Chondrocyte (in vitro differentiated cells): ENCODE data around the gene TEAD1. TPM values are rescaled to one million over a fixed set of nuclear protein-coding genes. Genes with fewer than 3 reads are reported as not detected.
"Not testable (repeated sequence)": the region's sequence is repeated elsewhere in the genome, so short reads cannot be mapped to it uniquely, and the experiment has no call there.

Experiments used
- DNase-seq: peaks from one replicate; pipeline ENCODE4 v3.0.0; 2021; ENCODE audit warnings: mixed read lengths, low spot score
- H3K27ac Mint-ChIP-seq: one replicate; pipeline ENCODE4 v1.8.0; 2021; ENCODE audit warnings: mild to moderate bottlenecking, moderate library complexity, mixed read lengths; ENCODE audit not compliant: unreplicated experiment
- H3K27me3 Mint-ChIP-seq: 2 replicates; pipeline ENCODE4 v1.8.0; 2021; ENCODE audit warnings: low read depth, mixed read lengths
- H3K36me3 Mint-ChIP-seq: 2 replicates; pipeline ENCODE4 v1.8.0; 2021; ENCODE audit warnings: low read depth, mixed read lengths
- H3K4me1 Mint-ChIP-seq: 2 replicates; pipeline ENCODE4 v1.8.0; 2021; ENCODE audit warnings: low read depth, mild to moderate bottlenecking, mixed read lengths
- H3K4me3 Mint-ChIP-seq: one replicate; pipeline ENCODE4 v1.8.0; 2021; ENCODE audit warnings: mild to moderate bottlenecking, moderate library complexity, mixed read lengths; ENCODE audit not compliant: unreplicated experiment
- H3K9me3 Mint-ChIP-seq: 2 replicates; pipeline ENCODE4 v1.8.0; 2021; ENCODE audit warnings: low read depth, mixed read lengths
- total RNA-seq: library from RNA; stranded (reverse); gene quantifications from 3 replicates; pipeline ENCODE4 v1.2.1, GENCODE V29; 2021
- TF ChIP-seq, protein P1 (sequence below): fragments of 200-600 bp; sonication (generic); IDR thresholded peaks from 2 replicates; pipeline ENCODE4 v1.5.0; 2021; ENCODE audit warnings: antibody characterized with exemption, mild to moderate bottlenecking, moderate library complexity

The TEAD1 gene
- total RNA-seq, 1 donor from 2014 or later, result 137 TPM

DNA sequence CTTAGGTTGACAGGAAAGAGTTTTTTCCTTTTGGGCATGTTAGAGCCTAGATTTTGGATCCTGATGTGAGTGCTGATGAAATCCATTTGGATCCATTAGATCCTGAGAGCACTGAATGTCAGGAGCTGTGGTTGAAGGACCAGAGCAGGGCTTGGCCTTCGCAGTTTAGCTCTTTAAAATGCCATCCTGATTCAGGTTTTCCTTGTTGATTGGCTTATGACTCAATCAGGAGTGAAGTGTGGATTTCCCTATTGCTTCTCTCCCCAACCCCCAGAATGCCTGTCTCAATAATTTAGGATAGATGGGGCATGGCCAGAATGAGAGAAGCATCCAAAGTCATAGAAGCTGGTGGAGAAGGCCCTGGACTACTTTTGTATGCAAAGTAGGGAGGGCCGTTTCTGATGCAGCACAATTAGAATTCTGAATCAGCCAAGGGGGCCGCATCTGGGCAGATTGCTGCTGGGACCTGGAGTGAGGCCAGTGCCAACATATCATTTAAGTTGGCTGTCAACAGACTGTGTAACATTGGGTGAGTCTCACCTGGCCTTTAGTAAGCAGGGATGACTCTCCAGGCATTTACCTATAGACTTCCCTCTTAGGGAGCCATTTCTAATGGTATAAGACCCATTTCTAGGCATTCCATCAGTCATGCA, 80.5 kb downstream of the TEAD1 start:
- peak overlapping the region; percentile 42 for H3K27ac Mint-ChIP-seq
- DNase-seq, result no peak

DNA sequence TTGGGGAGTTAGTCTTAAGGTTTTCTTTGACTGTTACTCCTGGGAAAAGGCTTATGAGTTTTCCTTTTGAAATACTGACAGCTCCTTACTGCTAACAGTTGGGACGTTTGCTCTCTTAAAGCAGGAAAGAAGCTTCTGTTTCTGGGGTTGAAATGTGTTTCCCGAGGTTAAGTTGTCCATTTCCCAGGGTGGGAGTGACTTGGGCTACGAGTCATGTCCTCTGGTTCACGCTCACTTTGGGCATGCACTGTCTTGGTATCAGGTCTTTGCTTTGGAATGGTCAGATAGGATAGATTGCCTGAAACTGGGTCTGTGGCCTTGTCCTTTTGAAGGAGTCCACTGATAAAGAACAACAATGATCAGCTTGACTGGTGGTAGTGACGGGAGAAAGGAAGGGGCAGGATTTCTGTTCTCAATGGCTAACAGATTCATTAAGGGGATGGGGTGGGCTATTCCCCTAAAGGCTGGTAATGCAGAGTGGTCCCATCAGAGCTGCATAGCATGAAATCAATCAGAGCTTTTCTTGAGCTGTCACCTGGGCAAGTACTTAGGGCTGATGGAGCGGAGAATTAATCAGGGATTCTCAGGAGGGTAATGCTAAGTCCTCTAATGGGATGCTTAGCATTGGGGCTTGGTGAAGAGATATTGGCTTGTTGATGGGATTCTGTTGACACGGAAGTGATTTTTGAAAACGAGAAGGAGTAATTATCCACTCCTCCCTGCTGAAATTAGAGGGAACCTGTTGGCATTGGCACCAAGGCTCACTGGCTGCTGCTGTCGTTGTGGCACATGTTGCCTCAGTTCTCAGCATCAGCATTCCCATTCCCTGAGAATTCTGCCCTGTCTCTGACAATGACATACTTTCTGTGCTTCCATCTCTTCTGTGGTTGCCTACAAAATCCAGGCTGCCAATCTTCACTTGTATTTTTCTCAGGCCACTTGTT, 81.6 kb downstream of the TEAD1 start:
- TF ChIP-seq, protein P1, sequence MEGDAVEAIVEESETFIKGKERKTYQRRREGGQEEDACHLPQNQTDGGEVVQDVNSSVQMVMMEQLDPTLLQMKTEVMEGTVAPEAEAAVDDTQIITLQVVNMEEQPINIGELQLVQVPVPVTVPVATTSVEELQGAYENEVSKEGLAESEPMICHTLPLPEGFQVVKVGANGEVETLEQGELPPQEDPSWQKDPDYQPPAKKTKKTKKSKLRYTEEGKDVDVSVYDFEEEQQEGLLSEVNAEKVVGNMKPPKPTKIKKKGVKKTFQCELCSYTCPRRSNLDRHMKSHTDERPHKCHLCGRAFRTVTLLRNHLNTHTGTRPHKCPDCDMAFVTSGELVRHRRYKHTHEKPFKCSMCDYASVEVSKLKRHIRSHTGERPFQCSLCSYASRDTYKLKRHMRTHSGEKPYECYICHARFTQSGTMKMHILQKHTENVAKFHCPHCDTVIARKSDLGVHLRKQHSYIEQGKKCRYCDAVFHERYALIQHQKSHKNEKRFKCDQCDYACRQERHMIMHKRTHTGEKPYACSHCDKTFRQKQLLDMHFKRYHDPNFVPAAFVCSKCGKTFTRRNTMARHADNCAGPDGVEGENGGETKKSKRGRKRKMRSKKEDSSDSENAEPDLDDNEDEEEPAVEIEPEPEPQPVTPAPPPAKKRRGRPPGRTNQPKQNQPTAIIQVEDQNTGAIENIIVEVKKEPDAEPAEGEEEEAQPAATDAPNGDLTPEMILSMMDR, result no peak
- Mint-ChIP-seq H3K4me1 (peaks cover 38% of the 10 kb centered on the region), H3K36me3 (no peaks in the 10 kb centered on the region), H3K4me3 (no peak overlapping the region), H3K27ac (no peak overlapping the region), H3K27me3 (no peaks in the 10 kb centered on the region), H3K9me3 (no peaks in the 10 kb centered on the region)
- no peak for DNase-seq

More for the DNA sequence above, 80.5 kb downstream of the TEAD1 start:
- Mint-ChIP-seq H3K36me3 (no peaks in the 10 kb centered on the region), H3K4me3 (no peak overlapping the region), H3K4me1 (peaks cover 42% of the 10 kb centered on the region), H3K27me3 (no peaks in the 10 kb centered on the region), H3K9me3 (no peaks in the 10 kb centered on the region)
- TF ChIP-seq, protein P1, result no peak

DNA sequence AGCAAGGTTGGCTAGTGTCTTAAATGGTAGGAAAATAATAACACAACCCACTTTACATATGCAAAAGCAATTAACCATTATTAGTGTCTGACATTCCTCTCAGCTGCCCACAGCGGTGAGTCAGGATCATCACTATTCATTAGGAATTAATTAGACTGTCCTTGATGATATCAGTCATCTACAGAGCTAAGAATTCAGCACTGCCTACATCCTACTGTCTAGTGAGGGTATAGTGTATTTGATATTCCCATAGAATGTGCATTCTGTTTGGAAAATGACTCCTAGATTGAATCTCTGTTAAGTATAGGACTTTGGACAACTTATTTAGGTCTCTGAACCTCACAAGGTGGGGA, 82.2 kb downstream of the TEAD1 start:
- no peaks in the 10 kb centered on the region for H3K9me3 Mint-ChIP-seq

DNA sequence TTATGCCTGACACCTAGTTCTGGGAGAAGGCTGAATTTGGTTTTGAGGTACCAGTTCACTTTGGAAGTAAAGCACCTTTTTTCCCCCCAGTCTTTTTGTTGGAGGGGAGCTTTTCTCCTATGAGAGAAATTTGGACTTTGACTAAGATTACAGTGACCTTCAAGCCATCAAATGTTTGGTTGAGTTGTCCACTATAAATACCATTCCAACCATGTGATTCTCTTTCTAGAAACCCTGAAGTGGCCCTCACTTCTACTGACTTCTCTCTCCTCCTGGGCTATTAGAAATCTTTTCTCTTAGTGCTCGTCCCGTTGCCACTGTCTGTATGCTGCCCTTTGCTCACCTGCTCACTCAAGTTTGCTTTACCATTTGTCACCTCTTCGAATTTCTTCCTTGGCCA, 82.6 kb downstream of the TEAD1 start:
- TF ChIP-seq, protein P1, result no peak
- H3K36me3 Mint-ChIP-seq, result no peaks in the 10 kb centered on the region
- no peak overlapping the region for H3K4me3 Mint-ChIP-seq

More for the DNA sequence above, 82.2 kb downstream of the TEAD1 start:
- TF ChIP-seq, protein P1, result no peak
- H3K4me3 Mint-ChIP-seq, result no peak overlapping the region
- DNase-seq, result no peak
- H3K36me3 Mint-ChIP-seq, result no peaks in the 10 kb centered on the region
- no peaks in the 10 kb centered on the region for H3K27me3 Mint-ChIP-seq
- no peak overlapping the region for H3K27ac Mint-ChIP-seq
- H3K4me1 Mint-ChIP-seq, result peaks cover 45% of the 10 kb centered on the region

DNA sequence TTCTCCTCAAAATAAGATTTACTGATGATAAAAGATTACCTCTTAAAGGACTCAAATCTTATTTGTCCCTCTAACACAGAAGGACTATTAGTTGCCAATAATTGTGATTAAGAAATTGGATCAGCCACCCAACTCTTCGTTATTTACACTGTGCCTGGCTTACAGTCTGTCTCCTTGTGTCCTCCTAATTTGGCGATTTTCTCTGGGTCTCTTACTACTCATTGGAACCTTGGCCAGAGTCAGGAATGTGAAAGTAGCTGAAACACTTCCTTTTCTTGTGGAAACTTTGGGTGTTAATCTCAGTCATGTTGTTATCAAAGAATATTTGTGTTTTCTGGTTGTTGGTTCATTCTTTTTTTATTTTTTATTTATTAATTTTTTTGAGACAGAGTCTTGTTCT, 83.2 kb downstream of the TEAD1 start:
- Mint-ChIP-seq H3K27me3 (no peaks in the 10 kb centered on the region), H3K36me3 (no peaks in the 10 kb centered on the region), H3K9me3 (no peaks in the 10 kb centered on the region), H3K27ac (no peak overlapping the region), H3K4me1 (peaks cover 45% of the 10 kb centered on the region), H3K4me3 (no peak overlapping the region)
- TF ChIP-seq, protein P1, result no peak
- DNase-seq, result no peak

More for the DNA sequence above, 82.6 kb downstream of the TEAD1 start:
- Mint-ChIP-seq H3K9me3 (no peaks in the 10 kb centered on the region), H3K4me1 (peaks cover 45% of the 10 kb centered on the region), H3K27me3 (no peaks in the 10 kb centered on the region), H3K27ac (no peak overlapping the region)
- no peak for DNase-seq

DNA sequence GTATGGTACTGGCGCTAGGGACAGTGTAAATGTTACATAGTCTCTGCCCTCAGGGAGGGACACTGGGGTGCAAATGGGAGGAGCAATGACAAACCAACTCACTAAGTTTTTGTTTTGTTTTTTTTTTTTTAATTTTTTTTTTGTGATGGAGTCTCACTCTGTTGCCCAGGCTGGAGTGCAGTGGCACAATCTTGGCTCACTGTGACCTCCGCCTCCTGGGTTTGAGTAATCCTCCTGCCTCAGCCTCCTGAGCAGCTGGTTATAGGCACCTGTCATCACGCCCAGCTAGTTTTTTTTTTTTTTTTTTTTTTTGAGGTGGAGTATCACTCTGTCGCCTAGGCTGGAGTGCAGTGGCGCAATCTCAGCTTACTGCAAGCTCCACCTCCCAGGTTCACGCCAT, 83.9 kb downstream of the TEAD1 start:
- not testable (repeated sequence) for H3K27ac Mint-ChIP-seq, DNase-seq, H3K4me3 Mint-ChIP-seq, H3K36me3 Mint-ChIP-seq, H3K27me3 Mint-ChIP-seq, H3K9me3 Mint-ChIP-seq
- H3K4me1 Mint-ChIP-seq, result peaks cover 45% of the 10 kb centered on the region
